NCI-H2081 (cell line): ENCODE results near the gene DRGX.
A peak's percentile ranks its signal among the peaks of the same experiment; 100 is the strongest.

Experiments
- DNase-seq, 2 experiments: peaks; one replicate each; lab custom pipeline; 2025; lab: John Stamatoyannopoulos, UW

The DRGX gene

GRCh38 chr10:49407552-49408137 is 11.8 kb upstream of the DRGX start:
- DNase-seq, result peak; percentile 55 to 58

GRCh38 chr10:49407151-49407550 is 11.3 kb upstream of the DRGX start:
- no peak for DNase-seq

- no peak for DNase-seq
Measured at GRCh38 chr10:49404321-49404878, 8.5 kb upstream of the DRGX start.

- no peak for DNase-seq
Measured at GRCh38 chr10:49403363-49403762, 7.5 kb upstream of the DRGX start.

- no peak for DNase-seq
Measured at GRCh38 chr10:49400365-49400764, 4.5 kb upstream of the DRGX start.

- DNase-seq, result no peak
Measured at GRCh38 chr10:49398986-49399385, 3.1 kb upstream of the DRGX start.

GRCh38 chr10:49398000-49398861 is 2.3 kb upstream of the DRGX start:
- DNase-seq, result no peak

- no peak for DNase-seq
Measured at GRCh38 chr10:49397036-49397999, 1.4 kb upstream of the DRGX start.

- no peak for DNase-seq
Measured at GRCh38 chr10:49396666-49396999, 744 bp upstream of the DRGX start.

- no peak for DNase-seq
Measured at GRCh38 chr10:49394933-49395740, 752 bp downstream of the DRGX start.

GRCh38 chr10:49393757-49394156 is 2.1 kb downstream of the DRGX start:
- no peak for DNase-seq

GRCh38 chr10:49393301-49393700 is 2.6 kb downstream of the DRGX start:
- no peak for DNase-seq

GRCh38 chr10:49389361-49389933 is 6.4 kb downstream of the DRGX start:
- DNase-seq, result no peak

GRCh38 chr10:49388161-49388560 is 7.7 kb downstream of the DRGX start:
- no peak for DNase-seq

GRCh38 chr10:49387071-49387470 is 8.8 kb downstream of the DRGX start:
- DNase-seq, result no peak

GRCh38 chr10:49385939-49386922 is 9.7 kb downstream of the DRGX start:
- DNase-seq, result no peak

- no peak for DNase-seq
Measured at GRCh38 chr10:49384268-49384953, 11.5 kb downstream of the DRGX start.

- DNase-seq, result no peak
Measured at GRCh38 chr10:49383853-49384252, 12.0 kb downstream of the DRGX start.

GRCh38 chr10:49382826-49383225 is 13.1 kb downstream of the DRGX start:
- DNase-seq, result no peak
